Stimulated activated CD8-positive, alpha-beta memory T cell treated with anti-CD3 and anti-CD28 coated beads, Interleukin-15, amount 100 ng/mL, for 24 hours (primary cell): Measurements from ENCODE around the gene ZNF155.
"Not testable (repeated sequence)": the region's sequence is repeated elsewhere in the genome, so short reads cannot be mapped to it uniquely, and the experiment has no call there.

Source experiments
- DNase-seq: peaks from one replicate; pipeline ENCODE4 v3.0.0-alpha.2; 2020; ENCODE audit warnings: low read depth

ZNF155 gene

DNA sequence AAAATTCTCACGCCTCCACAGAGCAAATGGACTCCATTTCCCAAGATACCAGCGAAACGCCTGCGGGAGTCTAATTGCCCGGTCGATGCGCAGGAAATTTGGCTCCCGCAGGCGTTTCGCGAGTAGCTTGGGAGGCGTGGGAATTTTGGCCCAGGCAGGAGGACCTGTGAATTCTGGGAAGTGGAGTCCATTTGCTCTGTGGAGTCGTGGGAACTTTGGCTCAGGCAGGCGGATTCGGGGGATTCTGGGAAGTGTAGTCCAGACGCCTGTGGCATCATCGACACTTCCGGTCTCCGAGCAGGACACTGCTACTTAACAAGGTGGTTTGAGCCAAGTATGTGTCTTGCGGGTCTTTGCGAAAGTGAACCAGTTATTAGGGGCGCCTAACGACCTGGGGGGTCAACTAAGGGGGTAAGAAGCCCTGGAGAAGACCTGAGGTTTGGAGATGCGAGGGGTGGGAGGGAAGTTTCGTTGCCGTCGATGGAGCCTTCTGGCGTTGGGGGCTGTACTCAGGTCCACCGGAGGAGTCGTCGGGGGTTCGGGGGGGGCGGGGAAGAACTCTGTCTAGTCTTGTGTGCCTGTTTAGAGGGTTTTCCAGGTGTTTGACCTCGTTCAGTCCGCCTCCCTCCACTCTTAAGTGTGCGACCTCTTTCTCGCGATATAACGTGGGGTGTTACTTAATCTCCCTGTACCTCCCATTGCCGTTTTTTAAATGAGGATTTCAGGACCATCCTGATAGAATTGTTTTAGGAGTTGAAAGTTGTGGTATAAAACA, at the start of gene ZNF155:
Gene ZNF155 (plus strand): TSS at position 277 of the 775 bp plus-strand sequence. CDS start 4,356 bp downstream, outside the sequence.
- peak; percentile 37 for DNase-seq

DNA sequence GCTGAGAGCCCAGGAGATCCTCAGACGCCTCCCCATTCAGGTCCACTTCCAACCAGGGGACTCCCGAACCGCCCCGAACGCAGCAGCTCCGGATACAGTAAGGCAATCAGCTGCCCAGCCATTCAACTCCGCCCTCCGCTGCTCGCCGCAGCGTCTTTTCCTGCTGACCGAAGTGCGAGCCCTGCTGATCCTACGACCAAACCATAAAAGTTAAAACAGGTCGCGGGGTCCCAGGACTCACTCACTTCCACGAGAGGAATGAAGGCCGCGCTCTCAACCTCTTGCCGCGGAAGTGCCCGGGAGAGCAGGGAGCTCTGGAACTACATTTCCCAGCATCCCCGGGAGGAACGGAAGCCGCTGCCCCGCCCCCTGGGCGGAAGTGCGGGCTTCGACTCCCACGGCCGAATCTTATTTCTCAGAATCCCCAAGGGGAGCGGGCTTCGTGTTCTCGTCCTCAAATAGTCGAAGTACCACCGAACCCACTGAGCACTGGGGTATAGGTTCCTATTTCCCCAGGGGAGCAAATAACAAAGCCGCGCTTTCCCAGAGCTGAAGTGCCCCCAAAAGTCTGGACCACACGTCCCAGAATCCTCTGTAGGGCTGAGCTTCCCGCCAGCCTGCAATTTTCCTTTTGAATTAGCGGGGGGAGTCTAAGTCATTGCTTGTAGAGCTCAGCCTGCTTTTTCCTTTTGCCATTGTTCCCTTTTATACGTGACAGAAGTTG, 48.8 kb upstream of the ZNF155 start, which contains the start of gene ZNF45:
Gene ZNF45 (minus strand): TSS at position 298 of the 724 bp plus-strand sequence. CDS start 13,097 bp downstream, outside the sequence.
- DNase-seq: peak; percentile 62

DNA sequence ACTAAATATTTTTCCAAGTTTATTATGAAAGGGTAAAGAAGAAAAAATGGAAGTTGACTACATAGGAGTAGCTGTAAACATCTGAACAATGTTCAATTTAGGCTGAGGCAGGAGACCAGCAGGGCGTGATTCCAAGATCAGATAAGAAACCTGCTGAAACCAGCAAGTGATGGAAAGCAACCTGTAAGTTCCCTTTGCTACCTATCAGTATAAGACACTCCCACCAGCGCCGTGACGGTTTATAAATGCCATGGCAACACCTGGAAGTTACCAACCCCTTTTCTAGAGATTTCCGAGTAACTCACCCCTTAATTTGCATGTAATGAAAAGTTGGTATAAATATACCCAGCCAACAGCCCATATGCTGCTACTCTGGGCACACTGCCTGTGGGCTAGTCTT, 47.8 kb upstream of the ZNF155 start:
- DNase-seq: no peak

DNA sequence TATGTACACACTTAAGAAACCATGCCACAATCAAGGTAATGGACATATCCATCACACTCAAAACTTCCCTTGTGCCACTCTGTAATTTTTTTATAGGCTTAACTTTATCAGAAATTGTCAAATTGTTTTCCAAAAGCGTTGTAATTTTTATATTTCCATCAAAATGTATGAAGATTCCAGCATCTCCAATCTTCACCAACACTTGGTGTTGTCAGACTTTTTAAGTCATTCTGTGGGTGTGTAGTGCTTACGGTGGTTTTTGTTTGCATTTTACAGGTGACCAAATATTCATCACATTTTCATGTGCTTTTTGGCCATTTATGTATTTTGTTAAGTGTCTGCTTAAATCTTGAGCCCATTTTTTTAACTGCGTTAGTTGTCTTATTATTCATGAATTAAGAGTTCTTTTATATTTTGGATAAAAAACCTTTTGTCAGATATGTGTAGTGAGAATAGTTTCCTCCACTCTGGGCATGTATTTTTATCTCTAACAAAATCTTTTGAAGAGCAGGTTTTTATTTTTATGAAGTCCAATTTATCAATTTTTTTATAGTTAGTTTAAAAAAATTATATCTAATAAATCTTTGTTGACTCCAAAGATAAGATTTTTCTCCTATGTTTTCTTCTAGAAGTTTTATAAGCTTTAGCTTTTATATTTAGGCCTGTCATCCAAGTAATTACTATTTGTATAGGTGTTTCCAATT, 44.3 kb upstream of the ZNF155 start:
- no peak for DNase-seq

GRCh38 chr19:43940719-43941118, 43.3 kb upstream of the ZNF155 start:
- DNase-seq: no peak

DNA sequence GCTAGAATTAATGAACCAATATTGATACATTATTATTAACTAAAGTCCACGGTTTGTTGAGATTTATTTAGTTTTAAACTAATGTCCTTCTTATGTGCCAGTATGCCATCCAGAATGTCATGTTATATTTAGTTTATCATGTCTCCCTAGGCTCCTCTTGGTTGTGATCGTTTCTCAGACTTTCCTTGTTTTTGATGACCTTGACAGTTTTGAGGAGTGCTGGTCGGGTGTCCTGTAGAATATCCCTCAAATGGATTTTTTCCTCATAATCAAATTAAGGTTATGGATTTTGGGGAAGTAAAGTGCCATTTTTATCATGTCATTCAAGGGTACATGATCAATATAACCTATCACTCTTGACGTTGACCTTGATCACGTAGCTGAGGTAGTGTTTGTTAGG, 42.8 kb upstream of the ZNF155 start:
- DNase-seq: no peak

GRCh38 chr19:43947412-43947811, 36.6 kb upstream of the ZNF155 start:
- DNase-seq: not testable (repeated sequence)

- not testable (repeated sequence) for DNase-seq
These were observed 34.2 kb upstream of the ZNF155 start for GRCh38 chr19:43949803-43950202.

GRCh38 chr19:43950834-43951645, 32.9 kb upstream of the ZNF155 start, which contains the start of gene ZNF221:
ZNF221 (plus strand) TSS chr19:43951228; CDS start chr19:43962727, 11,499 bp downstream.
- peak; percentile 13 for DNase-seq

- DNase-seq: no peak
These were observed 27.2 kb upstream of the ZNF155 start for GRCh38 chr19:43956827-43957226.

DNA sequence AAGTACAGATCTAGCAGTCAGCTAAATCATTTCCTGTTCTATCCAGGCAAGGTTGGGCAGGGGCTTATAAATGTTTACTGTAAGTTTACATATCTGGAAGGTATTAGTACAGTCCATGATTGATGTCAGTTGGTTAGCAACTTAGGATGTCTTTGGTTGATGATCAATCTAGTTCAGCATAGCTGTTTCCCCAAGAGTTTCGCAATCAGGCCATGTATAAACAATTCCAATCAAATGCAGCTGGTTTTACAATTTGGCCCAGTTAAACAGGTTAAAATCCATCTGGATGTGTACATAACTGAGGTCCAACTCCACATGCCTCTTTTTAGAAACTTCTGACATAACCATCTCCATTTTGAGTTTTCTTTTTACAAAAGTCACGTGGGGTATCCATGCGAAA, 26.1 kb upstream of the ZNF155 start:
- no peak for DNase-seq

- DNase-seq: no peak
These were observed 23.6 kb upstream of the ZNF155 start for GRCh38 chr19:43960411-43960810.

DNA sequence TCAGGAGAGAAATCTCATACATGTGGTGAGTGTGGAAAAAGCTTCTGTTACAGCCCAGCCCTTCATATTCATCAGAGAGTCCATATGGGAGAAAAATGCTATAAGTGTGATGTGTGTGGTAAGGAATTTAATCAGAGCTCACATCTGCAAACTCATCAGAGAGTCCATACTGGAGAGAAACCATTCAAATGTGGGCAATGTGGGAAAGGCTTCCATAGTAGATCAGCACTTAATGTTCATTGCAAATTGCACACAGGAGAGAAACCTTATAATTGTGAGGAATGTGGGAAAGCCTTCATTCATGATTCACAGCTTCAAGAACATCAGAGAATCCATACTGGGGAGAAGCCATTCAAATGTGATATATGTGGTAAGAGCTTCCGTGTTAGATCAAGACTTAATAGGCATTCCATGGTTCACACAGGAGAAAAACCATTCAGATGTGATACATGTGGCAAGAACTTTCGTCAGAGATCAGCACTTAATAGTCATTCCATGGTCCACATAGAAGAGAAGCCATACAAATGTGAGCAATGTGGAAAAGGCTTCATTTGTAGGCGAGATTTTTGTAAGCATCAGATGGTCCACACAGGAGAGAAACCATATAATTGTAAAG, 17.8 kb upstream of the ZNF155 start:
- DNase-seq: no peak

GRCh38 chr19:43976732-43977131, 7.3 kb upstream of the ZNF155 start:
- no peak for DNase-seq

- DNase-seq: no peak
These were observed 460 bp upstream of the ZNF155 start for GRCh38 chr19:43983544-43983911.

DNA sequence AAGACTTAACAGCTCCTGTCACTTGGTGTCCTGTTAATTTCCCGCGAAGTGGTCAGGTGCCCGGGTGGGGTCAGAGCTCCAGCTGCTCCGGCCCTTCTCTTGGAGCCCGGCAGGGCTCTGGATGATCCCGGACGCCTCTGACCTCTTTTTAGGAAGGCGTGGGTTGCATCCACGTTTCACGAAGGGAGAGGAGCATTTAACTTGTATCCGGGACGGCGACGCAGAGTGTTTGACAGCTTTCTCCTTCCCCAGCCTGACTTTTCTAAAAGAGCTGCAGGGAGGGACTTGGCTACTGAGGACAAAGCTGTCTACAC, 656 bp downstream of the ZNF155 start:
- DNase-seq: no peak

DNA sequence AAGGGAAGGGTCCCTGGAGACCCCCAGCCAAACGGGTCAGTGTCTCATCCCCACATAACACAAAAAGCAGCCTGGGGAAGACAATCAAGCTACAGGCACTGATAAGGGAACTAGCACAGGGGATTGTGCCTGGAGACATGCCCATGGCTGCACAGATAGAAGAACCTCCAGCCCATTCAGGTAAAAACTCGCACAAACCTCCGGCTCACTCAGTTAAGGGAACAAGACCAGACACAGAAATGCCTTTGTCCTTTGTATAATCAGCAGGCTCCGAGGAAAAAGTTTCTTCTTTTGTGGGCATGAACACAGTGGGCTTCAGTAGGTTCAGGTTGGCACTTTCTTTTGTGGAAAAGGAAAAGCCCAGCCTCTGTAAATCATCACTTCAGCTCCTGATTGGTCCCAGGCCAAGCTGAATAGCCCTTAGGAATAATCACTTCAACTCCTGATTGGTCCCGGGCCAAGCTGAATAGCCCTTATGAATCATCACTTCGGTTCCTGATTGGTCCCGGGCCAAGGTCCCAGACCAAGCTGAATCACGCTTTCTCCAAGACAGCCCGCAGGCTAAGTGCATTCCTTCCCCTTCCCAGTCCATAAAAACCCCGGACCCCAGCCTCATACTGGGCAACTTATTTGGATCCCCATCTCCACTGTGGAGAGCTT, 13.8 kb downstream of the ZNF155 start:
- no peak for DNase-seq

DNA sequence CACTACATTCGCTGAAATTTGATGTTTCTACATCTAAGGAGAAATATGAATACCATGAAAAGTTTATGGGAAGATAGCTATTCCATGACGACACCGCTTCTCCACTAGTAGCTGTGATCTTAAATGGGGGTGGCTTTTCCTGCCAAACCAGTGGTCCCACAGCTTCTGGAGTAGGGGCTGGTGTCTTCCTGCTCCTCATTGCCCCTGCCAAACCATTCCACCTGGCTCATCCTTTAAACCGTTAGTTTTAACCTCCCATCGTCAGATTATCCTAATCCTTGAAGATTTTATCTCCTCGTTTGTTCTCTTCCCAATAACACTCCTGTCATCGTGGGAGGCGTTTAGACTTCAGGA, 18.2 kb downstream of the ZNF155 start:
- DNase-seq: no peak

DNA sequence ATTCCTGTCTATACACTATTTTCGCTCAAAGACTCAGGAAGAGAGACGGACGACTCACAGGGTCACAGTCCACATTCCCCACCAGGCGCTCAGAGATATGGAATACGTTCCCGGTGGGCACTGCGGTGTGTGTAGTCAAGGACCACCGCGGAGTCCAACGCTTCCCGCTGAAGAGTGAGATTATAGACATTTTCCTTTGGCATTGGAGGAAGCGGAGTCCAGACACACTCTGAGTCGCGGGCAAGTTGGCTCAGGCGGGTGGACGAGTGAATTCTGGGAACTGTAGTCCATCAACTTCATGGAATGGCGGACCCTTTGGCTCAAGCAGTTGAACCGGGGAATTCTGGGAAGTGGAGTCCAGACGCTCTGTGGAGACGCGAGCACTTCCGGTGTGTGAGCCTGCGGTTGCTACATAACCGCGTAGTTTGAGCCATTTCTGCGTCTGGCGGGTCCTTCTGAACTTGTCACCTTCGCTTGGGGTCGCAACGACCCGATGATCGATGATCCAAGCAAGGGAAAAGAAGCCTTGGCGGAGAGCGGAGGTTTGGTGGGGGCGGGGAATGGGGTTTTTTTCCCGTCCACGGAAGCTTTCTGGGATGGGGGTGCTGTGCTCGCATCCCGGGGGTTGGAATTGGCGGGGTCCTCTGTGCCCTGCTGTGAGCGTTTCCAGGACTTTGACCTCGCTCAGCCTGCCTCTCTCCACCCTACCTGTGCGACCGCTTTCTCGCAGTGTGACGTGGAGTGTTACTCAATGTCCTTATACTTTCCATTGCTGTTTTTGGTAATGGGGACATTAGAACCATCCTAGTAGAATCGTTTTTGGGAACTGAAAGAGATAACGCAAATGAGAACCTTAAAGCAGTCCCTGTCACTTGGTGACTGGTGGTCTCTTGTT, 18.8 kb downstream of the ZNF155 start, which contains the start of gene ZNF230:
Gene ZNF230 (plus strand): TSS at position 392 of the 895 bp plus-strand sequence. CDS start 4,122 bp downstream, outside the sequence.
- DNase-seq: peak; percentile 45
